HG02973 (cell line): ENCODE measurements around the gene USP28.
"Not testable (repeated sequence)": the region's sequence is repeated elsewhere in the genome, so short reads cannot be mapped to it uniquely, and the experiment has no call there.

Source experiments
- ATAC-seq: cut with Tn5 transposase; IDR thresholded peaks from one replicate; pipeline ENCODE4 v1.9.1; 2021; ENCODE audit warnings: moderate library complexity; ENCODE audit not compliant: unreplicated experiment

Gene USP28

GRCh38 chr11:113879446-113879845, 4.1 kb upstream of the USP28 start:
- ATAC-seq: not testable (repeated sequence)

DNA sequence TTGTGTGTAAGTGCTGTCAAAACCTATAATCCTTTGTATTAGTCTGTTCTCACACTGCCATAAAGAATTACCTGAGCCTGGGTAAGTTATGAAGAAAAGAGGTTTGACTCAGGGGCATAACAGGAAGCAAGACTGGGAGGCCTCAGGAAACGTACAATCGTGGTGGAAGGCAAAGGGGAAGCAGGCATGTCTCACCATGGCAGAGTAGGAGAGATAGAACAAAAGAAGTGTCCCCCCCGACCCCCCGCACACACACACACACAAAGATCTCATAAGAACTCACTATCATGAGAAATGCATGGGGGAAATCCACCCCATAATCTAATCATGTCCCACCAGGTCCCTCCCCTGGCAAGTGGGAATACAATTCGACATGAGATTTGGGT, 2.3 kb upstream of the USP28 start:
- ATAC-seq: no peak

DNA sequence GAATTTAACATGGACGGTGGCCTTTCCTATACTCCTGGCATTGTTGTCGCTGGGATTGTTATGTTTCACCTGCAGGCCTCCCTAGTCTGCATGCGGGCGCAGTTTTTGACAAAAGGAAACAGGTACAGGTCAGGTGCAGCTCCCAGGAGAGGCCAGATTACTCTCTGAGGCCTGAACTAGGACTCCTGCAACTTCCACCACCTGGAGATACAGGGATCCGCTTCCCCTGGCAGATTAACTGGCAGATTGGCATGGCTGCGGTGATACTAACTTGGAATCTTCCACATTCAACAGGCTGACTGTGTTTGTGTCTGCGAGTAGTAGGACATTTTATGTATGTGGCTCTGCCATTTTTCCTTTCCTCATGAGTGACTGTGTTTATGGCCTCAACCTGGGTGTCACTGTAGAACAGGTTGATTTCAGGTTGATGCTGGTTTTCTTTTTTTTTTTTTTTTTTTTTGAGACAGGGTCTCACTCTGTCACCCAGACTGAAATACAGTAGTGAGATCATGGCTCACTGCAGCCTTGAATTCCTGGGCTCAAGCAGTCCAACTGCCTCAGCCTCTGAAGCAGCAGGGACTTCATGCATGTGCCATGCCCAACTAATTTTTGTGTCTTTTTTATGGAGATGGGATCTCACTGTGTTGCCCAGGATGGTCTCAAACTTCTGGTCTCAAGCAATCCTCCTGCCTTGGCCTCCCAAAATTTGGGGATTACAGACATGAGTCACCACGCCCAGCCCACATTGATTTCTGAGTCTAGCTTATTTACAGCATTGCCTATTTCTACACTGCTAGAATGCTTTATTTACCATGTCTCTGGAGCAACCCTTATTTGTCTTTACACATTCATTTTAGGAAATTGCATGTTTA, 1.7 kb upstream of the USP28 start:
- ATAC-seq: no peak

DNA sequence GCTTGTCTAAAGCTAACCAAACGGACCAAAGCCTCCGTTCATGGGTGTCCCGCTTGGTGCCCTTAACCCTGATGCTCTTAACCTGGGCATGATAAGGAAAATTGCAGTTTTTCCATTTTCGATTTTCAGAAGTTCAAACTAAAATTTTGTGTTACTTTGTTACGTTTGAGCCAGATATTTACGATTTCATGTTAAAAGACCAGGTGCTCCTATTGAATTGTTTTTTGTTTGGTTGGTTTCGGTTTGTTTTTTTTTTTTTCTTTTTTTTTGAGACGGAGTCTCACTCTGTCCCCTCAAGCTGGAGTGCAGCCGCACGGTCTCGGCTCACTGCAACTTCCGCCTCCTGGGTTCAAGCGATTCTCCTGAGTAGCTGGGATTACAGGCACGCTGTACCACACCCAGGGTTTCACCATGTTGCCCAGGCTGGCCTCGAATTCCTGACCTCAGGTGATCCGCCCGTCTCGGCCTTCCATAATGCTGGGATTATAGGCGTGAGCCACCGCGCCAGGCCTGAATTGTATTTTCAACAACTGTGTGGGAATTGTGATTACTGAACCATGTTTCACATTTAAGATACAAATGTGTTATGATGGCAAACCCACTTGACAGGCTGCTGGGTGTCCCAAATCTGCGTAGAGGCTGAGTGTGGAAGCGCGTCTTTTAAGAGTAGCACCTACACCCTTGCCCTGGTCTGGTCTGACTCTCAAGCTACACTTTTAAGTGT, 864 bp upstream of the USP28 start:
- no peak for ATAC-seq

DNA sequence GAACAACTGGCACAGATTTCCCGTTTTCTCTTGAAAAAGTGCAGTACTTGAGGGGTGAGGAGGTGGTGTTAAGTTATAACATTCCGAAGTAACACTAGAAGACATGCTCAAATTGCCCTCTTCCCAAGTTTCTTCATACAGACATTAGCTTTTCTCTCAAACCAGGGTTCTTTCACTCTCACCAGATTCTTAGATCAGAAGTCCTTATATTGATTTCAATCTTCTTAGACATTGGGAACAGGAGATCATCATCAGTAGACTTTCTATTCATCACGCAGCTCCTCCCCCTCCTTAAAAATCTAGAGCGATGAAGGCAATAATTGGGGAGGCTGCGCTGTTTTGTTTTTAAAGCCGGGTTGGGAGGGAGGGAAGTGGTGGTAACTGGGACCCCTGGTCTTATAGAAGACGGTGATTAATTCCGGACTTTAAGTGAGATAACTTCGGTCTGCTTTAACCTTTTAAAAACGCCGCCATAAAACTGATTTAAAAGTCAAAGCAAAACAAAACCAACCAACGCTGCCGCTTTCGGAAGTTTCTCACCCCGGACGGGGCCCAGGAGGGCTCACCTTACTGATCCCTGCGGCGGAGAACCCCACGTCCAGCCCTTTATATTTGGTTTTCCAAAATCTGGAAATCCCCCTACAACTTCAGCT, 665 bp downstream of the USP28 start:
- ATAC-seq: peak; percentile 27

GRCh38 chr11:113874096-113874495, 1.3 kb downstream of the USP28 start:
- ATAC-seq: no peak

DNA sequence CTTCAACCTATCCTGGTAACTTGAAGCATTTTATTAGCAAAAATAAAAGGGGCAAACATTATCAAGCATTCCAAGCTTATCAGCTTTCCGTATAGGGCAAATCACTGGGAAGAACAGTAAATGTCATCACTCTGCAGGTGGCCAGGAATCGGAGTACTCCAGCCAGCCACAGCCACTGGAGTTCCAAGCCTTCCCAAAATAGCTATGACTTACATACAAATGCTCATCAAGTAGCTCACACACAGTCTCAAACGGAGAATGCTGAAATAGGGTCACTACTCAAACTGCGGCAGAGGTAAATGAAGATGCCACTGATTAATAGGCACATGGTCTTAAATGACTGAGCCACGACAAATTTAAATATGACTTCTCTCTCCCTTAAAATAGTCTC, 2.1 kb downstream of the USP28 start:
- no peak for ATAC-seq

DNA sequence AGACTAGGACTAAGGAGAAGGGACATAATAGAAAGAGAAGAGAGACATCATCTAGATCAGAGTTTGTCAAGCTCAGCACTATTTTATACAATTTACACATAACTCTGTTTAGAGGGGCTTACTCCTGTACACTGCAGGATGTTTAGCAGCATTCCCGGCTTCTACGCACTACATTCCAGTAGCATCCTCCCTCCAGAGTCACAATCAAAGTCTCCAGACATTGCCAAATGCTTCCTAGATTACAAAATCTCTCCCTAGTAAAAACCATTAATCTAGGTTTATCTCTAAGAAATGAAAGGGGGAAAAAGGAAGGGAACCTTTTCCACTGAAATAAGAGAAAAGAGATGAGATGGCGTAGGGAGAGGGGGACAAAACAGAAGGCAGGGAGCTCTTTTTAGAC, 4.0 kb downstream of the USP28 start:
- ATAC-seq: no peak

- ATAC-seq: no peak
Measured at GRCh38 chr11:113867843-113868503, 7.4 kb downstream of the USP28 start.

DNA sequence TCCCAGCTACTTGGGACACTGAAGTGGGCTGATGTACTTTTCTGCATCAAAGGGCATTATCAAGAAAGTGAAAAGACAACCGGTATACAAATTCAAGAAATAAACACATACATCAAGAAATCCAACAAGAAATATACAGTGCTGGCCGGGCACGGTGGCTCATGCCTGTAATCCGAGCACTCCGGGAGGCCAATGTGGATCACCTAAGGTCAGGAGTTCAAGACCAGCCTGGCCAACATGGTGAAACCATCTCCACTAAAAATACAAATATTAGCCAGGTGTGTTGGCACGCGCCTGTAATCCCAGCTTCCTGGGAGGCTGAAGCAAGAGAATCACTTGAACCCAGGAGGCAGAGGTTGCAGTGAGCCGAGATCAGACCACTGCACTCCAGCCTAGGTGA, 9.5 kb downstream of the USP28 start:
- no peak for ATAC-seq

DNA sequence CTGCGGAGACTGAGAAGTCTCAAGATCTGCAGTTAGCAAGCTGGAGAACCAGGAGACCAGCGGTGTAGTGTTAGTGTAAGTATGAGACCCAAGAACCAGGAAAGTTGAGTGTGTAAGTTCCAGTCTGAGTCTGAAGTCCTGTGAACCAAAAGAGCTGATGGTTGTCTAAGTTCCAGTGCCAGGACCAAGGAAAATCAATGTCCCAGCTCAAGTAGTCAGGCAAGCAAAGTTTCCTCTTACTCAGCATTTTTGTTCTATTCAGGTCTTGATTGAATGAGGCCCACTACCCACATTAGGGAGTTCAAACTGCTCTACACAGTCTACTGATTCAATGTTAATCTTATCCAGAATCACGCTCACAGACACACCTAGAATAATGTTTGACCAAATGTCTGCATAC, 11.0 kb downstream of the USP28 start:
- no peak for ATAC-seq

DNA sequence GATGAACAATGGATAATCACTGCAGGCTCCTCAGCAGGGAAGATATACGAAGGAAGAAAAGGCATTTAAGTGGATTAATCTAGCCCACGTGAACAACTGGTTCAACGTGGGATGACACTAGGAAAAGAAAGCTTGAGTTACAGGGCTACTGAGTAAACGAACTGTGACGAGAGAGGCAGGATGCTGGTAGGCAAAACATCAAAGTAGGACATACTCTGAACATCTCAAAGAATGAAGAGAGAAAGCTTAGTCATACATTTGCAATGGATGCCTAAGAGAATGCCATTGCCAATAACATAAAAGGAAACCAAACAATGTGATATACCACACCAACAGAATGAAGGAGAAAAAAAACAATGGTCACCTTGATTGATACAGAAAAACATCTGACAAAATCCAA, 12.9 kb downstream of the USP28 start:
- ATAC-seq: no peak

GRCh38 chr11:113859665-113860064, 15.7 kb downstream of the USP28 start:
- no peak for ATAC-seq

DNA sequence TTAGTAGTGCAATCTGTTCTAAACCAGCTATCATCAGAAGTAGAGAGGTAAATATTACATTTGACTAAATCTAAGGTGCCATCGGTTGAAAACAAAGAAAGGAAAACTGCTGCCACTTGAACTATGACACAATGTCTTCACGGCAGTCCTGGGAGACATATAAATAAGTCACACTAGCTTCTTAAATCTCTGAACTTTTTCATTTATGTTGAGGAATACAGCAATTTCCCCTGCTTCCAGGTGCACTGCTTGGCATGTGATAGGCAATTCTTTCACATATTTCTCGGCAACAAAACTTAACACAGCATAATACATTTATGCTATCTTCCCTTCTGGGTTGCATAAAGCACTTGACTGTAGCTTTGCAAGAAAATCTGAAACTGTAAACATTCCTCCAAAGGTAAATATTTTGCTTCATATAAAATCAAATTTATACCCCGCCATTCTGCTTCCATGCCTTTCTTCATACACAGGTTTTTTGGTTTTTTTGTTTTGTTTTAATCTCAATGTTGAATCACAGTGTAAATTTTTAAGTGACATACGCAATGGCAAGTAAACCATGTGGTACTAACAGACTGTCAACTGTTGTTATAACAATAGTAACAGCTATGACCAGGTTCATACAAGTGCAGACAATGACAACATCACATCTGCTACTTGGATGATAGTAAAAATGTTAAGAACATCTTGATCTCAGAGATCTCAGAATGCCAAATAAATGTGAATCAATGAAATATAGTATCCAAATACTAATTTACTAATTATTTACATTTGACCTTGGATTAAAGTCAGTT, 18.2 kb downstream of the USP28 start:
- no peak for ATAC-seq

DNA sequence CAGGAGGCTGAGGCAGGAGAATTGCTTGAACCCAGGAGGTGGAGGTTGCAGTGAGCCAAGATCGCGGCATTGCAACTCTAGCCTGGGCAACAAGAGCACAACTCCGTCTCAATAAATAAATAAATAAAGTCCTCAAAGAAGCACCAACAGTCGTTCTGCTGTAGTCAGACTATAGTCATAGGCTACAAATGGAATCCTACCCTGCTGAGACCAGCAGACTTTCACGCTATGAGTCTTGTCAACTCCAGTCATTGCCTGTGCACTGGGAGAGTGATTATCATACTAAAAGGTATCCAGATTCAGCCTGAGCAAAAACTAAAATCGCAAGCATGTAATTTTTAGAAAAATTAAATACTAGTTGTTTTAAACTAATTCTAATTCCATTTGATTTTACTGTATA, 19.6 kb downstream of the USP28 start:
- no peak for ATAC-seq

GRCh38 chr11:113850188-113850587, 25.2 kb downstream of the USP28 start:
- no peak for ATAC-seq

- ATAC-seq: no peak
Measured at GRCh38 chr11:113849713-113850112, 25.7 kb downstream of the USP28 start.

DNA sequence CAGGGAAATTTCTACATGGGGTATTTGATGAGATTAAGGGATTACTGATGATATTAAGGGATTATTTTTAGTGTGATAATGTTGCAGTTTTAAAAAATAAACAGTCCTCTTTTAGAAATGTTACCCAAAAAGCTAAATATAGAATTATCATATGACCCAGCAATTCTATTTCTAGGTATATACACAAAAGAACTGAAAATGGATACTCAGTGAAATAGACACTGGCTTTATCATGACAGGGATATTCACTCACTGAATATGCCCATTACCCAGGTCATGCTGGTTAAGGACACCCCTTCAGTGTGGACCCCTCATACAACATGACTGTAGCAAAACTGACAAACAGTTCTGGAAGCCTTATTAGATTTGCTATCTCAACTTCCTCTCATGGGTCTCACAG, 27.8 kb downstream of the USP28 start:
- ATAC-seq: no peak

DNA sequence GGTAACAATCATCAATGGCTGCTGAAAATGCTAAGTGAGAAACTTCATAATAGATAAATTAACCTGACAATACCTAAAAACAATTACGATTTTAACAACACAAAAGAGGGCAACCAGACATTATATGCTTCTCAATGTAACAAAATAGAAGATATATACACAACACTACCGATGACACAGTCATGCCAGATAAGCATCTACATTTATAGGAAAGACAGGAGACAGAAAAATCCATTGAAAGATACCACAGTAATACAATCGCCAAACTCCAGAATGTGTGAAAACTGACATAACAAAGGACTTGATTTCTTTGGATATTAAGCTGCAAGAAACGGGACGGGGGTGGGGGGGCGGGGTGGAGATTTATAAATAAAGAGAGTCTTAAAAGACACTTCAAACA, 28.3 kb downstream of the USP28 start:
- ATAC-seq: no peak

GRCh38 chr11:113841691-113842090, 33.7 kb downstream of the USP28 start:
- no peak for ATAC-seq
